Parathyroid adenoma (tissue), 2 donors: ENCODE measurements around the gene P4HA2.

Experiments used
- H2AFZ ChIP-seq: fragments of 300-600 bp; sonication (generic); one replicate; pipeline ENCODE4 v1.7.0; 2017; ENCODE audit warnings: antibody characterized with exemption, mild to moderate bottlenecking
- H3K27ac ChIP-seq: fragments of 300-600 bp; sonication (generic); one replicate; pipeline ENCODE4 v1.7.0; 2017
- H3K27me3 ChIP-seq: fragments of 300-600 bp; sonication (generic); one replicate; pipeline ENCODE4 v1.7.0; 2017; ENCODE audit warnings: low read length; ENCODE audit not compliant: control insufficient read depth, insufficient read depth
- H3K36me3 ChIP-seq: fragments of 300-600 bp; sonication (generic); one replicate; pipeline ENCODE4 v1.7.0; 2017; ENCODE audit warnings: low read length; ENCODE audit not compliant: control insufficient read depth, insufficient read depth
- H3K4me1 ChIP-seq: fragments of 300-600 bp; sonication (generic); one replicate; pipeline ENCODE4 v1.7.0; 2017; ENCODE audit warnings: control low read depth
- H3K4me2 ChIP-seq: fragments of 300-600 bp; sonication (generic); one replicate; pipeline ENCODE4 v1.7.0; 2017; ENCODE audit warnings: low read length
- H3K4me3 ChIP-seq: fragments of 300-600 bp; sonication (generic); one replicate; pipeline ENCODE4 v1.7.0; 2017; ENCODE audit warnings: low read depth, low read length
- H3K79me2 ChIP-seq: fragments of 300-600 bp; sonication (generic); one replicate; pipeline ENCODE4 v1.7.0; 2017; ENCODE audit warnings: control low read depth
- H3K9ac ChIP-seq: fragments of 300-600 bp; sonication (generic); one replicate; pipeline ENCODE4 v1.7.0; 2017; ENCODE audit warnings: mild to moderate bottlenecking
- H3K9me3 ChIP-seq: fragments of 300-600 bp; sonication (generic); one replicate; pipeline ENCODE4 v1.7.0; 2017; ENCODE audit warnings: low read length; ENCODE audit not compliant: control insufficient read depth
- CTCF ChIP-seq: fragments of 300-600 bp; sonication (generic); IDR thresholded peaks from one replicate; pipeline ENCODE4 v1.7.0; 2017; ENCODE audit warnings: antibody characterized with exemption, mild to moderate bottlenecking
- donor health status: primary hyperparathyroidism.

Gene P4HA2

DNA sequence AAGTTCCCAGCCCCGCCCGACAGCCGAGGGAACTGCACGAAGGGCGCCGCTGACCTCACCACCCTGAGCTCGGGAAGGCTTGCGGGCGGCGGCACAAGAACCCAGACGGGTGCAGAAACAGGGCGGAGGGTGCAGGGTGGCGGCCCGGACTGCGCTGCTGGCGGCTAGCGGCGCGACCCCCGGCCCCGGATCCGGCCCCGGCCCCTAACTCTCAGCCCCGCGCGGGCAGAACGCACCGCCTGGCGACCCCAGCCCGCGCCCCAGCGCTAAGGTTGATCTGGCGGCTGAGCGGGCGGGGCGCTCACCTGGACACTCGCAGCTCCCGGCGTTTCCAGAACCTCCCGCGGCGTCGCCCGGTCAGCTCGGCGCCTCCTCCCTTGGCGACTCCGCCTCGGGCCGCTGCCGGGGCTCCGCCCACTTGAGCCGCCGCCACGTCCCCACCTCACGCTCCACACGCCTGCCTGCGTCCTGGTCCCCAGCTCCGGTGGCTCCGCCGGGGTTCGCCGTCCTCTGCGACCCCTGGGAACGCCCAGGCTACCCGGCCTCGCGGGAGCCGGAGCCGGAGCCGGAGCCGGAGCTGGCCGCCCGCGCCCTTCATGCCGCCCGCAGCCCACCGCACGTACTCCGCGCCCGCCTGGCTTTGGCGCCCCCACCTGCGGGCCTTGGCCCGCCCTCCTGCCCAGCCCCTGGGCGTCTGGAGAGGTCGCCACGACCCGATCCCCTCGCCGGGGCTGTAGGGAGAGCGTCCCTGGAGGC is at the start of gene P4HA2:
Gene P4HA2 (minus strand): TSS at position 369 of the 756 bp plus-strand sequence. CDS start 9,227 bp downstream, outside the sequence.
- H2AFZ ChIP-seq: peak within 1 kb of the TSS; percentile 86
- peaks cover 5% of the 10 kb centered on the region for H3K79me2 ChIP-seq
- no peaks in the 10 kb centered on the region for H3K9me3 ChIP-seq
- peak within 1 kb of the TSS; percentile 70 for H3K4me2 ChIP-seq
- no peaks in the 10 kb centered on the region for H3K27me3 ChIP-seq
- H3K4me3 ChIP-seq: peak within 1 kb of the TSS; percentile 76
- TF ChIP-seq CTCF: peak; percentile 14
- H3K27ac ChIP-seq: peak within 1 kb of the TSS; percentile 21
- peaks cover 15% of the 10 kb centered on the region for H3K4me1 ChIP-seq
- peak within 1 kb of the TSS; percentile 30 for H3K9ac ChIP-seq
- H3K36me3 ChIP-seq: no peaks in the 10 kb centered on the region

DNA sequence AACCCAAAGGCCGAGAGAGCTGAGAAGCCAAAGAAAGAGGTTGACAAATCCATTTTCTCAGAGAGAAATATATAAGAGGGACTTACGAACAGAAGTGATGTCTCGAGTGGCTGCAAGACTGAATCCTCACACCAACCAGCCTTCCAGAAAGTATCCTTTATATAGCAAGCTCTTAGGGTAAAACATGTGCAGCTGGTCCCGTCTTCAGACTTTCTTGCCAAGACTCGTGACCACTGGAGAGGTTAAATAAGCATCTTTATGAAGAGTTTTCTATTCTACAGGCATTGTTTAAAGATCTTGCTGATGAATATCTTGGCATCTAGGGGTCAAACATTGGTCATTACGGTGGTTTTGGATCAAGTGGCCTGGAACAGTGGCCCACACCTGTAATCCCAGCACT is 49.6 kb upstream of the P4HA2 start:
- Histone ChIP-seq H3K36me3 (no peaks in the 10 kb centered on the region), H3K27me3 (no peaks in the 10 kb centered on the region), H3K4me2 (no peak overlapping the region), H3K4me3 (no peak overlapping the region), H3K4me1 (no peaks in the 10 kb centered on the region), H3K9ac (no peak overlapping the region), H3K79me2 (no peaks in the 10 kb centered on the region), H3K27ac (no peak overlapping the region), H3K9me3 (no peaks in the 10 kb centered on the region), H2AFZ (no peak overlapping the region)
- no peak for TF ChIP-seq CTCF

DNA sequence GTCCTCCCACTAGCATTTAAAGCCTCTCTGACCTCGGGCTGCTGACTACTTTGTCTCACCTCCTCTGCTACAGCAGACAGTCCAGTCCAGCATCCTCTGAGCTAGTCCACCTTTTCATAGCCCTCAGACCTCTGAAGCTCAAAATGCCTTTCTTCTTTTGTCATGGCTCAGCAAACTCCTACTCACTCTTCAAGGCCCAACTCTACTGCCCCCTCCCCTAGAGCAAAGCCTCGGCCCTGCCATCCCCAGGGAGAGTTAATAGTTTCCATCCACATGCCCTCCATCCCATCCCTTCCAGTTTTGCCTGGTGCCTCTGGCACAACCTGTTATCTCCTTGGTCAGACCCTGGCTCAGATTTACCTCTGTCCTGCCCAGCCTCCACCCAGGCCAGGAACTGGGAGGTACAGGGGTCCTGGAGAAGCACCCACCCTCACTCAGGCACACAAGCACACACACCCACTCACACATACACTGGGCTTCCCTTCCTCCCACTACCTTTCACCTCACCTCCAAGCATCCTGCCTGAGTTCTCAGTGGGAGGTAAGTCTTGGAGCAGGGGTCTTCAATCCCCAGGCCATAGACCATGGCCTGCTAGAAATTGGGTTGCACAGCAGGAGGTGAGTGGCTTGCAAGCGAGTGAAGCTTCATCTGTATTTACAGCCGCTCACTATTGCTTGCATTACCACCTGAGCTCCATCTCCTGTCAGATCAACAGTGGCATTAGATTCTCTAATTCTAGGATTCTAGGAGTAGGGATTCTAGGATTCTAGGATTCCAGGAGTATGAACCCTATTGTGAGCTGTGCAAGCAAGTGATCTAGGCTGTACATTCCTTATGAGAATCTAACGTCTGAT is 47.9 kb upstream of the P4HA2 start:
- H3K4me2 ChIP-seq: no peak overlapping the region
- no peaks in the 10 kb centered on the region for H3K27me3 ChIP-seq
- H3K4me1 ChIP-seq: no peaks in the 10 kb centered on the region
- no peak for TF ChIP-seq CTCF
- H3K9ac ChIP-seq: no peak overlapping the region
- no peaks in the 10 kb centered on the region for H3K79me2 ChIP-seq
- no peak overlapping the region for H3K4me3 ChIP-seq
- H2AFZ ChIP-seq: no peak overlapping the region
- H3K36me3 ChIP-seq: no peaks in the 10 kb centered on the region
- H3K27ac ChIP-seq: no peak overlapping the region
- no peaks in the 10 kb centered on the region for H3K9me3 ChIP-seq

DNA sequence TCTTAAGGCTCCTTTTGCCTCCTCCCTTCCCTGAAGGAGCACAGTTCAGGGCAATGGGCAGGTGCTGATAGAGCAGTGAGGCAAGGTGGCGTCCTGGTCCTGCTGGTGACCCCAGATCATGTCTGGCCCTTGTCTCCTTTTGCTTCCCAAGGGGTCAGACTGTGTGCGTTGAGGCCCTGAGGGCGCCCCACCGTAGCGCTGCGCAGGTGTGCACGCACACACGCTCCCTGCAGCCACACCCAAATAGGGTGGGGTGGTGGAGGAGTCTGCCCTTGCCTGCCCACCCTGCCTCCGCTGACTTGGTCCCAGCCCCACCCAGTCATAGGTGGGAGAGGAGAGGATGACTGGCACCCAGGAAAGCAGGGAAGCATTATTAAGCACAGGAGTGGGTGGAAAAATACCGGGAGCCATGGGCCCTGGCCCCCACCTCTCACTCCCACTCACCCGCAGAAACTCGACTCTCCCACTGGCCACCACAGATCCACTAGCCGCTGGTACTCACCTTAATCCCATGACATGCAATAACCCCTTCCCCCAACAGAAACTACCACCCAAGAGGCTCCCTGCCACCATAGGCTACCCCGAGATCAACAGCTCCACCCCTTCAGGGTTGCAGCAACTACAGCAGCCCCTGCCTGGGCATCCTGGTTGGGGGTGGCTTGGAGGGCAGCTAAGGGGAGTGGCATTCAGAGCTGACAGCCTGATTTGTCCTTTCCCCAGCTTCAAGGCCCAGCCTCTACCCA is 46.6 kb upstream of the P4HA2 start:
- no peaks in the 10 kb centered on the region for H3K79me2 ChIP-seq
- H3K27ac ChIP-seq: no peak overlapping the region
- H3K36me3 ChIP-seq: no peaks in the 10 kb centered on the region
- no peak overlapping the region for H2AFZ ChIP-seq
- no peaks in the 10 kb centered on the region for H3K4me1 ChIP-seq
- no peak overlapping the region for H3K4me3 ChIP-seq
- H3K4me2 ChIP-seq: no peak overlapping the region
- no peak for TF ChIP-seq CTCF
- no peak overlapping the region for H3K9ac ChIP-seq
- no peaks in the 10 kb centered on the region for H3K9me3 ChIP-seq
- H3K27me3 ChIP-seq: no peaks in the 10 kb centered on the region
